Endothelial cell of umbilical vein (primary cell): Measurements from ENCODE around the gene JADE1. TPM values are rescaled to one million over a fixed set of nuclear protein-coding genes. Genes with fewer than 3 reads are reported as not detected.

Source experiments
- BruUV-seq: library from RNA; stranded (reverse); fragments of 400-500 nt; replicated peaks from 2 replicates; lab custom pipeline; 2021; lab: Mats Ljungman, UMichigan
- CTCF ChIA-PET: fragments of 300-600, 350-600 bp; sonication (Branson Sonifier 250); formaldehyde crosslinking; loops from one replicate; lab custom pipeline; 2021; ENCODE audit warnings: antibody characterized with exemption, inconsistent platforms; lab: Charles Lee
- POLR2A ChIA-PET: fragments of 300-600, 350-600 bp; sonication (Branson Sonifier 250); formaldehyde crosslinking; loops from one replicate; lab custom pipeline; 2021; ENCODE audit warnings: antibody characterized with exemption, inconsistent platforms; lab: Charles Lee
- DNase-seq: peaks from one replicate; pipeline ENCODE4 v3.0.0-alpha.2; 2011; ENCODE audit warnings: low read depth, low spot score
- FAIRE-seq: peaks from 2 replicates; lab custom pipeline; 2011; peaks lifted over from hg19 to GRCh38; lab: Jason Lieb, UNC
- H2AFZ ChIP-seq: 2 replicates; pipeline ENCODE4 v1.6.0; 2012; ENCODE audit warnings: low read depth, low read length, control low read depth, inconsistent platforms
- H3K27ac ChIP-seq: 2 replicates; pipeline ENCODE4 v1.5.1; 2011; ENCODE audit warnings: low read depth, mild to moderate bottlenecking, control low read depth, low read length, moderate library complexity; ENCODE audit not compliant: insufficient read depth
- H3K27me3 ChIP-seq, 2 experiments: 2 replicates each; pipeline versions ENCODE4 v1.6.0 to v1.6.1; 2011; ENCODE audit warnings: low read length in 2 of 2, mixed read lengths in 1 of 2; ENCODE audit not compliant: control insufficient read depth in 2 of 2, insufficient read depth in 2 of 2
- H3K36me3 ChIP-seq, 2 experiments: 2 replicates in 1 of 2; 3 replicates in 1 of 2; pipeline ENCODE4 v1.5.1; 2011; ENCODE audit warnings: low read length in 2 of 2, mild to moderate bottlenecking in 1 of 2, moderate library complexity in 1 of 2; ENCODE audit not compliant: control insufficient read depth in 2 of 2, insufficient read depth in 2 of 2; ENCODE audit errors: extremely low read depth in 1 of 2
- H3K4me1 ChIP-seq: 3 replicates; pipeline ENCODE4 v1.5.1; 2011; ENCODE audit warnings: mild to moderate bottlenecking, low read length; ENCODE audit not compliant: control insufficient read depth, insufficient read depth; ENCODE audit errors: extremely low read depth
- H3K4me2 ChIP-seq: 2 replicates; pipeline ENCODE4 v1.6.1; 2011; ENCODE audit warnings: low read length, control low read depth, mixed read lengths; ENCODE audit not compliant: insufficient read depth
- H3K4me3 ChIP-seq, 3 experiments: fragments of 200-600 bp in 1 of 3; sonication (generic), shearing (Covaris generic) in 1 of 3; replicated peaks in 1 of 3; 2 replicates each; pipeline ENCODE4 v1.5.1; 2011 to 2016; ENCODE audit warnings: control low read depth in 3 of 3, low read length in 3 of 3, mild to moderate bottlenecking in 2 of 3, inconsistent platforms in 1 of 3, low read depth in 1 of 3, moderate library complexity in 1 of 3; ENCODE audit not compliant: insufficient read depth in 1 of 3
- H3K79me2 ChIP-seq: 2 replicates; pipeline ENCODE4 v1.6.0; 2012; ENCODE audit warnings: low read length, inconsistent platforms; ENCODE audit not compliant: control insufficient read depth, insufficient read depth
- H3K9ac ChIP-seq: replicated peaks from 2 replicates; pipeline ENCODE3; 2011; ENCODE audit warnings: low read length, control low read depth; ENCODE audit not compliant: insufficient read depth; ENCODE audit errors: extremely low read depth
- H3K9me1 ChIP-seq: replicated peaks from 3 replicates; pipeline ENCODE4 v1.6.0; 2011; ENCODE audit warnings: mild to moderate bottlenecking, low read length; ENCODE audit not compliant: control insufficient read depth, insufficient read depth; ENCODE audit errors: extremely low read depth
- H3K9me3 ChIP-seq: replicated peaks from 2 replicates; pipeline ENCODE4 v1.5.1; 2012; ENCODE audit warnings: low read length, inconsistent platforms; ENCODE audit not compliant: control insufficient read depth, insufficient read depth
- H4K20me1 ChIP-seq: replicated peaks from 2 replicates; pipeline ENCODE3; 2011; ENCODE audit warnings: mild to moderate bottlenecking, low read length; ENCODE audit not compliant: control insufficient read depth, insufficient read depth; ENCODE audit errors: extremely low read depth
- CTCF ChIP-seq, 2 donors: IDR thresholded peaks; 1 replicate in 1 of 2; 2 replicates in 1 of 2; pipeline ENCODE4 v1.5.1; 2011; ENCODE audit warnings: low read length in 2 of 2, mild to moderate bottlenecking in 2 of 2, moderate library complexity in 2 of 2, control low read depth in 1 of 2, inconsistent platforms in 1 of 2, low read depth in 1 of 2; ENCODE audit not compliant: insufficient read depth in 1 of 2; ENCODE audit errors: extremely low read depth in 1 of 2
- EZH2 ChIP-seq: IDR thresholded peaks from 2 replicates; pipeline ENCODE4 v1.6.1; 2012; ENCODE audit warnings: borderline replicate concordance, low read depth, mild to moderate bottlenecking, moderate library complexity, low read length, inconsistent platforms; ENCODE audit not compliant: severe bottlenecking
- FOS ChIP-seq: IDR thresholded peaks from 2 replicates; pipeline ENCODE4 v1.6.1; 2011; ENCODE audit warnings: mild to moderate bottlenecking, low read length, moderate library complexity, borderline replicate concordance; ENCODE audit not compliant: insufficient read depth
- GATA2 ChIP-seq: IDR thresholded peaks from 2 replicates; pipeline ENCODE4 v1.7.0; 2011; ENCODE audit warnings: low read depth, mild to moderate bottlenecking, moderate library complexity, mixed read lengths, low read length; ENCODE audit not compliant: insufficient read length, insufficient read depth
- JUN ChIP-seq: IDR thresholded peaks from 2 replicates; pipeline ENCODE4 v1.6.1; 2011; ENCODE audit warnings: borderline replicate concordance, low read depth; ENCODE audit not compliant: insufficient read length, insufficient read depth
- MAX ChIP-seq: IDR thresholded peaks from 2 replicates; pipeline ENCODE4 v1.6.1; 2011; ENCODE audit not compliant: insufficient read depth, insufficient read length
- MYC ChIP-seq: IDR thresholded peaks from one replicate; pipeline ENCODE4 v1.6.1; 2011; ENCODE audit warnings: mild to moderate bottlenecking, low read depth, low read length
- POLR2A ChIP-seq: IDR thresholded peaks from 2 replicates; pipeline ENCODE4 v1.6.1; 2012; ENCODE audit warnings: low read depth, mild to moderate bottlenecking, control low read depth, low read length
- POLR2AphosphoS5 ChIP-seq: IDR thresholded peaks from 2 replicates; pipeline ENCODE4 v1.6.1; 2012; ENCODE audit warnings: low read depth, mild to moderate bottlenecking, control low read depth, low read length, moderate library complexity; ENCODE audit not compliant: insufficient read depth
- dilution Hi-C: fragments of 300-500 bp; cut with MboI; formaldehyde crosslinking; loops from one replicate; pipeline ENCODE4 v1.15.0; 2019; ENCODE audit warnings: low sequenced_read_pairs; ENCODE audit not compliant: extremely low pct_ligation_motif_present
- intact Hi-C: fragments of 100-400 bp; cut with micrococcal nuclease; formaldehyde crosslinking; loops from one replicate; pipeline ENCODE4 v1.10.0; 2022
- polyA plus RNA-seq, 4 experiments: library from polyadenylated mRNA; depleted of rRNA in 3 of 4; stranded (reverse) in 3 of 4; unstranded in 1 of 4; fragments of >200 nt; gene quantifications; 2 replicates each; pipeline versions ENCODE4 v1.2.1 to v1.2.3, GENCODE V29; 2011 to 2012; ENCODE audit warnings: missing spikeins in 1 of 4
- total RNA-seq: library from RNA; stranded (reverse); gene quantifications from 2 replicates; pipeline ENCODE4 v1.2.3, GENCODE V29; 2021

JADE1 gene
- total and polyA plus RNA-seq, 2 donors (not counting 3 experiments of a cell fraction or from before 2014, with no cell fraction given), result 13.6 to 45.6 TPM

- H3K9me3 ChIP-seq, result no peaks in the 10 kb centered on the region
- ChIA-PET POLR2A (no interaction called here), CTCF (no interaction called here)
- H3K79me2 ChIP-seq, result no peaks in the 10 kb centered on the region
- H3K9ac ChIP-seq, result no peak overlapping the region
- H2AFZ ChIP-seq, result no peak overlapping the region
- H3K36me3 ChIP-seq, result no peaks in the 10 kb centered on the region
- TF ChIP-seq POLR2AphosphoS5 (no peak), FOS (no peak), MAX (no peak), EZH2 (no peak), POLR2A (no peak), GATA2 (no peak), JUN (no peak), CTCF (IDR thresholded peaks at IDR 0.05; ENCODE audit: extremely low read depth in 1 of 2, insufficient read depth in 1 of 2, low read depth in 1 of 2, low read length in 2 of 2) (no peak), MYC (no peak)
- no peak for FAIRE-seq
- H3K4me3 ChIP-seq, result no peak overlapping the region
- no TSS peak for BruUV-seq
- H3K4me2 ChIP-seq, result no peak overlapping the region
- H3K27me3 ChIP-seq, result no peaks in the 10 kb centered on the region
- no peaks in the 10 kb centered on the region for H3K9me1 ChIP-seq
- no peak for DNase-seq
- intact Hi-C loops (no loop called here), dilution Hi-C loops (no loop called here)
- no peak overlapping the region for H3K27ac ChIP-seq
- H3K4me1 ChIP-seq, result no peaks in the 10 kb centered on the region
- H4K20me1 ChIP-seq, result no peaks in the 10 kb centered on the region
Measured at GRCh38 chr4:128800701-128801284, 8.7 kb upstream of the JADE1 start.
